ENCODE measurements around the gene TMEM50A.
"Not testable (repeated sequence)": the region's sequence is repeated elsewhere in the genome, so short reads cannot be mapped to it uniquely, and the experiment has no call there.

The TMEM50A gene

GRCh38 chr1:25389721-25390120, 51.6 kb downstream of the TMEM50A start:
- not testable (repeated sequence) for DNase-seq

- DNase-seq: no peak
Measured at GRCh38 chr1:25392841-25393240, 54.7 kb downstream of the TMEM50A start.

- not testable (repeated sequence) for DNase-seq
Measured at GRCh38 chr1:25397549-25397948, 59.4 kb downstream of the TMEM50A start.

- not testable (repeated sequence) for DNase-seq
Measured at GRCh38 chr1:25398079-25398478, 59.9 kb downstream of the TMEM50A start.

DNA sequence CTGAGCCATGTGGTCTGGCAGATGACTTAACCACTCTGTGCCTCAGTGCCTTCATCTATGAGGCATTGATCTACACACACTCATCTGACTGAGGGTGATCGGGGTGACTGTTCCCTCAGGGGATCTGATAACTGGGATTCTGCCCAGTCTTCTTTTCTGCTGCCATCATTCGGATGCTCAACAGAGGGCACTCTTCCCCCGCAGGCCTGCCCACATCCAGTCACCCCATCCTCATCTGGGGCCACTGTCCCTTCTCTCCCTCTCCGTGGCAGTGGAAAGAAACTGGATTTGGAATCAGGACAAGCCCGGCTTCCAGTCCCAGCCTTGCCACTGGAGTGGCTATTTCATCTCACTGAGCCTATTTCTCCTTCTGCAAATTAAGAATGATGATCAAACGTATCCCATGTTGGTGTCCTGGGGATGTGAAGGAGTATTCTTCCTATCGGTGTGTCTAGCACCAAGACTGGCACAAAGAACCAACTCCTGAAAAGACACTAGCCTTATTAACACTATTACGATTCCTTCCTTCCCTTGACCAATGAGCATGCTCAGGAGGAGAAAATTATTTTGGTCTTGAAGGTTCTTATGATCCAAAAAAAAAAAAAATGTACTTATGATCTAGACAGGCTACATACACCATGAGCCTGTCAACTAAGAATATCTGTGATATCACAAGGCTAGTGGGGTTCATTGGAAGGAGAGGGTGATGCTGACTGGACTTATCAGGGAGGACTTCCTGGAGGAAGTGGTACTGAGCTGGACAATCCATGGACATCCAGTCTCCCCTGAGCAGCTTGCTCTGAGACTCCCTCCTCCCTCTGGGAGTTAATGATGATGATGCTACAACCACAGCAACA, 65.0 kb downstream of the TMEM50A start:
- DNase-seq: not testable (repeated sequence)

- not testable (repeated sequence) for DNase-seq
Measured at GRCh38 chr1:25405731-25406305, 67.7 kb downstream of the TMEM50A start.

DNA sequence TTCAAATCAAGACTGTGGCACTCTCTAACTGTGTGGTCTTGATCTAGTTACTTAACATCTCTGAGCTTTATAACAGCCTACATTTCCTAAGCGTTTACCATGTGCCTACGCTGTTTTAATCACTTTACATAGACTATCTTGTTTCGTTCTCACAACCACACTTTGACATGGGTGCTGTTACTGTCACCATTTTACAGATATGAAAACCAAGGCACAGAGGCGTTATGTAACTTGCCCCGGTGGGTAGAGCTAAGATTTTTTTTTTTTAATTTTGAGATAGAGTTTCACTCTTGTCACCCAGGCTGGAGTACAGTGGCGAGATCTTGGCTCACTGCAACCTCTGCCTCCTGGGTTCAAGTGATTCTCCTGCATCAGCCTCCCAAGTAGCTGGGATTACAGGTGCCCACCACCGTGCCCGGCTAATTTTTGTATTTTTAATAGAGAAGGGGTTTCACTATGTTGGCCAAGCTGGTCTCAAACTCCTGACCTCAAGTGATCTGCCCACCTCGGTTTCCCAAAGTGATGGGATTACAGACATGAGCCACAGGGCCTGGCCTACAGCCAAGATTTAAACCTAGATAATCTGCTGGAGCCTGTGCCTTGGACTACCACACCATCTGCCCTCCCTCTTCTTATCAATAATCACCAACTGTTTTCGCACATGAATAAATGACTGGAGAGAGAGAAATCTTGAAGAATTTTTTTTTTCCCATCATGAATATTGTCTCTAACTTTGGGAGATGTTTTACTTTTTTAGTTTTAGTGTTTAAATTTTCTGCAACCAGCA, 71.7 kb downstream of the TMEM50A start:
- peak; percentile 57 for DNase-seq
